H9 (cell line): ENCODE results near the gene NRP1. TPM values are rescaled to one million over a fixed set of nuclear protein-coding genes. Genes with fewer than 3 reads are reported as not detected.
"Not testable (repeated sequence)": the region's sequence is repeated elsewhere in the genome, so short reads cannot be mapped to it uniquely, and the experiment has no call there.

Source experiments
- DNase-seq: peaks from one replicate; pipeline ENCODE4 v3.0.0-alpha.2; 2017
- H2AFZ ChIP-seq: one replicate; pipeline ENCODE4 v1.6.1; 2013; ENCODE audit warnings: mild to moderate bottlenecking, low read length, control low read depth, moderate library complexity
- H2AK5ac ChIP-seq: 2 replicates; pipeline ENCODE4 v1.6.1; 2013; ENCODE audit warnings: low read length, control low read depth, mixed read lengths; ENCODE audit not compliant: insufficient read length
- H2BK120ac ChIP-seq: one replicate; pipeline ENCODE4 v1.6.1; 2013; ENCODE audit warnings: low read depth, mild to moderate bottlenecking, low read length, control low read depth, inconsistent platforms; ENCODE audit not compliant: poor library complexity, severe bottlenecking
- H2BK12ac ChIP-seq: 2 replicates; pipeline ENCODE4 v1.6.1; 2013; ENCODE audit warnings: low read length, control low read depth, mixed read lengths, low read depth; ENCODE audit not compliant: insufficient read length
- H2BK15ac ChIP-seq: 2 replicates; pipeline ENCODE4 v1.6.1; 2013; ENCODE audit warnings: low read depth, low read length, control low read depth
- H2BK20ac ChIP-seq: one replicate; pipeline ENCODE4 v1.6.1; 2013; ENCODE audit warnings: low read depth, mild to moderate bottlenecking, low read length, control low read depth, inconsistent platforms; ENCODE audit not compliant: poor library complexity, severe bottlenecking
- H2BK5ac ChIP-seq: 2 replicates; pipeline ENCODE4 v1.6.1; 2013; ENCODE audit warnings: low read length, control low read depth, mixed read lengths; ENCODE audit not compliant: insufficient read length
- H3K14ac ChIP-seq: 2 replicates; pipeline ENCODE4 v1.6.1; 2013; ENCODE audit warnings: low read length, control low read depth; ENCODE audit not compliant: insufficient read depth
- H3K18ac ChIP-seq: 2 replicates; pipeline ENCODE4 v1.6.1; 2013; ENCODE audit warnings: low read depth, mild to moderate bottlenecking, mixed read lengths, low read length, control low read depth; ENCODE audit not compliant: insufficient read length
- H3K23ac ChIP-seq: 2 replicates; pipeline ENCODE4 v1.6.1; 2013; ENCODE audit warnings: low read length, control low read depth, mixed read lengths, low read depth; ENCODE audit not compliant: insufficient read length
- H3K23me2 ChIP-seq: 2 replicates; pipeline ENCODE4 v1.6.1; 2013; ENCODE audit warnings: low read depth, mild to moderate bottlenecking, mixed read lengths, low read length, control low read depth; ENCODE audit not compliant: insufficient read length, poor library complexity, severe bottlenecking
- H3K27ac ChIP-seq: 2 replicates; pipeline ENCODE4 v1.5.1; 2013; ENCODE audit warnings: low read length, control low read depth, mixed read lengths, low read depth; ENCODE audit not compliant: insufficient read length
- H3K27me3 ChIP-seq: 2 replicates; pipeline ENCODE4 v1.6.1; 2013; ENCODE audit warnings: low read length, control low read depth, inconsistent platforms; ENCODE audit not compliant: insufficient read depth
- H3K4ac ChIP-seq: 2 replicates; pipeline ENCODE4 v1.6.1; 2013; ENCODE audit warnings: low read depth, mild to moderate bottlenecking, control low read depth, inconsistent platforms, low read length, moderate library complexity
- H3K4me1 ChIP-seq: 2 replicates; pipeline ENCODE4 v1.6.1; 2013; ENCODE audit warnings: low read length, control low read depth, inconsistent platforms; ENCODE audit not compliant: insufficient read depth
- H3K4me2 ChIP-seq: 2 replicates; pipeline ENCODE4 v1.6.1; 2013; ENCODE audit warnings: low read length, control low read depth, mixed read lengths; ENCODE audit not compliant: insufficient read length, insufficient read depth
- H3K56ac ChIP-seq: 2 replicates; pipeline ENCODE4 v1.6.1; 2013; ENCODE audit warnings: low read depth, mild to moderate bottlenecking, mixed read lengths, low read length, control low read depth; ENCODE audit not compliant: insufficient read length
- H3K79me1 ChIP-seq: 2 replicates; pipeline ENCODE4 v1.6.1; 2013; ENCODE audit warnings: low read depth, mild to moderate bottlenecking, moderate library complexity, low read length, control low read depth, inconsistent platforms; ENCODE audit not compliant: insufficient read depth, poor library complexity, severe bottlenecking
- H3K79me2 ChIP-seq: 2 replicates; pipeline ENCODE4 v1.6.1; 2013; ENCODE audit warnings: low read length, control low read depth, inconsistent platforms; ENCODE audit not compliant: insufficient read depth
- H3K9ac ChIP-seq: 2 replicates; pipeline ENCODE4 v1.6.1; 2013; ENCODE audit warnings: low read length, control low read depth, mixed read lengths; ENCODE audit not compliant: insufficient read length; ENCODE audit errors: extremely low read depth
- H3K9me3 ChIP-seq: one replicate; pipeline ENCODE4 v1.6.1; 2013; ENCODE audit warnings: low read depth, low read length, inconsistent platforms; ENCODE audit not compliant: control insufficient read depth
- H3T11ph ChIP-seq: one replicate; pipeline ENCODE4 v1.6.1; 2013; ENCODE audit warnings: mild to moderate bottlenecking, low read length, control low read depth, inconsistent platforms
- H4K20me1 ChIP-seq: one replicate; pipeline ENCODE4 v1.6.1; 2013; ENCODE audit not compliant: control insufficient read depth, insufficient read length, insufficient read depth
- H4K5ac ChIP-seq: 2 replicates; pipeline ENCODE4 v1.6.1; 2013; ENCODE audit warnings: low read depth, mild to moderate bottlenecking, mixed read lengths, low read length, control low read depth; ENCODE audit not compliant: insufficient read length
- H4K8ac ChIP-seq: replicated peaks from 2 replicates; pipeline ENCODE4 v1.6.1; 2013; ENCODE audit warnings: low read length, control low read depth, mixed read lengths, low read depth; ENCODE audit not compliant: insufficient read length
- H4K91ac ChIP-seq: 2 replicates; pipeline ENCODE4 v1.6.1; 2013; ENCODE audit warnings: low read depth, mild to moderate bottlenecking, moderate library complexity, mixed read lengths, low read length, control low read depth; ENCODE audit not compliant: insufficient read length
- H3K27ac Mint-ChIP-seq, 3 experiments: 2 replicates in 2 of 3; 3 replicates in 1 of 3; pipeline ENCODE4 v1.8.0; 2020 to 2021; ENCODE audit warnings: mixed read lengths in 3 of 3, mild to moderate bottlenecking in 1 of 3, moderate library complexity in 1 of 3
- H3K27me3 Mint-ChIP-seq: 2 replicates; pipeline ENCODE4 v1.8.0; 2021; ENCODE audit warnings: low read depth, mild to moderate bottlenecking, moderate library complexity, mixed read lengths
- H3K36me3 Mint-ChIP-seq, 3 experiments: 2 replicates in 2 of 3; 3 replicates in 1 of 3; pipeline ENCODE4 v1.8.0; 2020 to 2021; ENCODE audit warnings: low read depth in 3 of 3, mixed read lengths in 3 of 3; ENCODE audit not compliant: insufficient read depth in 1 of 3
- H3K4me1 Mint-ChIP-seq, 2 experiments: 2 replicates each; pipeline ENCODE4 v1.8.0; 2020; ENCODE audit warnings: mixed read lengths in 2 of 2
- H3K4me3 Mint-ChIP-seq, 2 experiments: 2 replicates in 1 of 2; 3 replicates in 1 of 2; pipeline ENCODE4 v1.8.0; 2020 to 2021; ENCODE audit warnings: mild to moderate bottlenecking in 2 of 2, mixed read lengths in 2 of 2, moderate library complexity in 1 of 2
- H3K9me3 Mint-ChIP-seq, 2 experiments: 2 replicates in 1 of 2; 3 replicates in 1 of 2; pipeline ENCODE4 v1.8.0; 2020; ENCODE audit warnings: mild to moderate bottlenecking in 2 of 2, mixed read lengths in 2 of 2, moderate library complexity in 1 of 2
- WGBS: extraction: QIAGEN DNeasy Blood & Tissue Kit; methylation state at CpG from one replicate; pipeline ENCODE4 v1.1.7; 2013; ENCODE audit warnings: missing lambda C conversion rate, low lambda C conversion rate, mixed read lengths; ENCODE audit not compliant: insufficient read length; ENCODE audit errors: extremely low coverage; 5-methylcytosine and 5-hydroxymethylcytosine counted together
- total RNA-seq: library from RNA; stranded (reverse); gene quantifications from 2 replicates; pipeline ENCODE4 v1.2.1, GENCODE V29; 2021
- TF ChIP-seq, protein P1 (sequence below): fragments of 200-600 bp; sonication (generic); conservative IDR thresholded peaks from 3 replicates; pipeline ENCODE4 v1.8.0; 2021; ENCODE audit warnings: antibody characterized with exemption, mild to moderate bottlenecking

Gene NRP1
- total RNA-seq, 1 experiment from 2014 or later: 4.6 TPM

DNA sequence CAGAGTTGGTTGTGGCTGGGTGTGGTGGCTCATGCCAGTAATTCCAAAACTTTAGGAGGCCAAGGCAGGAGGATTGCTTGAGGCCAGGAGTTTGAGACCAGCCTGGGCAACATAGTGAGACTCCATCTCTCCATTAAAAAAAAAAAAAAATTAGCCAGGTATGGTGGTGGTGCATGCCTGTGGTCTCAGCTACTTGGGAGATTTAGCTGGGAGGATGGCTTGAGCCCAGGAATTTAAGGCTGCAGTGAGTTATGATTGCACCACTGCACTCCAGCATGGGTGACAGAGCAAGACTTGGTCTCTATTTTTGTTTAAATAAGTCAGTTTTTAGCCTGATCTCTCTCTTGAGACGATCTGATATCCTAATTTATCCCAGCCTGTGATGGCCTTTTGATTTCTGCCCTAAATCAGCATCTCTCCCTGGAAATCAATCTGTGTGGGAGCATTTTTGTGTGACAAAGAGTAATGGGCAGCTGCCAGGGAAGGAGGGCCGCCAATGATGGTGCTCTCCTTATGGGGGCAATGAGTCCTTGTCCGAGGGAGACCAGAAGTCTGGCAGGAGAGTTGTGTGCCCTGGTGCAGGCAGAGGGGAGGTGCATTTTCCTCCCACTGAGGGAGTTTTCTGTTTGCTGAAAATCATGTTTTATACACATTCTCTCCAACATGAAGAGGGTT lies 111.0 kb downstream of the NRP1 start:
- Histone ChIP-seq H2BK20ac (no peak overlapping the region), H2BK120ac (no peak overlapping the region), H3K9ac (no peak overlapping the region), H2BK15ac (no peak overlapping the region), H4K91ac (no peak overlapping the region), H3K4me2 (no peak overlapping the region), H3K9me3 (no peaks in the 10 kb centered on the region), H3K18ac (no peak overlapping the region), H2BK12ac (no peak overlapping the region), H4K5ac (no peak overlapping the region), H3K56ac (no peak overlapping the region), H2AK5ac (no peak overlapping the region), H4K20me1 (no peaks in the 10 kb centered on the region), H3K79me1 (no peaks in the 10 kb centered on the region), H3K27me3 (no peaks in the 10 kb centered on the region), H3K4me1 (no peaks in the 10 kb centered on the region), H3K79me2 (no peaks in the 10 kb centered on the region), H3K14ac (no peak overlapping the region), H2AFZ (no peak overlapping the region), H3K4ac (no peak overlapping the region), H3K23ac (no peak overlapping the region), H3K27ac (no peak overlapping the region), H2BK5ac (no peak overlapping the region), H4K8ac (no peak overlapping the region), H3K23me2 (no peaks in the 10 kb centered on the region), H3T11ph (no peak overlapping the region)
- Mint-ChIP-seq H3K27me3 (no peaks in the 10 kb centered on the region), H3K4me3 (no peak overlapping the region), H3K4me1 (no peaks in the 10 kb centered on the region), H3K27ac (peak overlapping the region in 1 of 3 experiments; percentile 23; a peak in 1 of 7 replicates), H3K9me3 (no peaks in the 10 kb centered on the region), H3K36me3 (no peaks in the 10 kb centered on the region)
- TF ChIP-seq, protein P1, sequence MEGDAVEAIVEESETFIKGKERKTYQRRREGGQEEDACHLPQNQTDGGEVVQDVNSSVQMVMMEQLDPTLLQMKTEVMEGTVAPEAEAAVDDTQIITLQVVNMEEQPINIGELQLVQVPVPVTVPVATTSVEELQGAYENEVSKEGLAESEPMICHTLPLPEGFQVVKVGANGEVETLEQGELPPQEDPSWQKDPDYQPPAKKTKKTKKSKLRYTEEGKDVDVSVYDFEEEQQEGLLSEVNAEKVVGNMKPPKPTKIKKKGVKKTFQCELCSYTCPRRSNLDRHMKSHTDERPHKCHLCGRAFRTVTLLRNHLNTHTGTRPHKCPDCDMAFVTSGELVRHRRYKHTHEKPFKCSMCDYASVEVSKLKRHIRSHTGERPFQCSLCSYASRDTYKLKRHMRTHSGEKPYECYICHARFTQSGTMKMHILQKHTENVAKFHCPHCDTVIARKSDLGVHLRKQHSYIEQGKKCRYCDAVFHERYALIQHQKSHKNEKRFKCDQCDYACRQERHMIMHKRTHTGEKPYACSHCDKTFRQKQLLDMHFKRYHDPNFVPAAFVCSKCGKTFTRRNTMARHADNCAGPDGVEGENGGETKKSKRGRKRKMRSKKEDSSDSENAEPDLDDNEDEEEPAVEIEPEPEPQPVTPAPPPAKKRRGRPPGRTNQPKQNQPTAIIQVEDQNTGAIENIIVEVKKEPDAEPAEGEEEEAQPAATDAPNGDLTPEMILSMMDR: no peak
- DNase-seq: no peak
- no CpG with 5 or more reads among the region's 3 CpGs for WGBS

DNA sequence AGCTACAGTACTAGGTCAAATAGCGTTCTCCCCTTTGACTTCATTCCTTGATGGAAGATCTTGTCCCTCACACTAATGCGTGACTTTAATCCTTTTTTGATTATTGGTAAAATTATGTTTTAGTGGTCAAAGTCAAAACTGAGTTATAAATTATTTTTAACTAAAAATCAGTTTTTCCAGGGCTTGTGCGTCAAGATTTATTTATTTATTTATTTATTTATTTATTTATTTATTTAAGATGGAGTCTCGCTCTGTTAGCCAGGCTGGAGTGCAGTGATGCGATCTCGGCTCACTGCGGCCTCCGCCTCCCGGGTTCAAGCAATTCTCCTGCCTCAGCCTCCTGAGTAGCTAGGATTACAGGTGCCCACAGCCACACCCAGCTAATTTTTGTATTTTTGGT lies 112.2 kb downstream of the NRP1 start:
- not testable (repeated sequence) for H3K27ac ChIP-seq, H3K79me2 ChIP-seq, H3K36me3 Mint-ChIP-seq, H3K18ac ChIP-seq, H2BK15ac ChIP-seq, DNase-seq, H3K79me1 ChIP-seq, H2AFZ ChIP-seq, H4K20me1 ChIP-seq, H3K4me2 ChIP-seq, H4K8ac ChIP-seq, H3K9me3 Mint-ChIP-seq, H2BK5ac ChIP-seq, H3K23ac ChIP-seq, H3K27ac Mint-ChIP-seq, H2BK120ac ChIP-seq, H3K4ac ChIP-seq, H3K4me3 Mint-ChIP-seq, H2AK5ac ChIP-seq, H4K5ac ChIP-seq, H4K91ac ChIP-seq, H3K56ac ChIP-seq, H3K9me3 ChIP-seq, H3K27me3 ChIP-seq, H2BK20ac ChIP-seq, H3T11ph ChIP-seq, H3K27me3 Mint-ChIP-seq, H2BK12ac ChIP-seq, H3K23me2 ChIP-seq, H3K4me1 ChIP-seq, H3K4me1 Mint-ChIP-seq, H3K14ac ChIP-seq, H3K9ac ChIP-seq
- no CpG with 5 or more reads among the region's 9 CpGs for WGBS
